22Rv1 (cell line): ENCODE data around the gene ST8SIA6.

Experiments used
- CTCF ChIP-seq: fragments of 450-650 bp; IDR thresholded peaks from 2 replicates; pipeline ENCODE4 v1.5.1; 2017; ENCODE audit warnings: mild to moderate bottlenecking
- ZFX ChIP-seq: fragments of 450-650 bp; IDR thresholded peaks from 2 replicates; pipeline ENCODE4 v1.6.1; 2017; ENCODE audit warnings: antibody characterized with exemption, borderline replicate concordance

- TF ChIP-seq CTCF (peak; percentile 93), ZFX (no peak)
Observed at GRCh38 chr10:17430647-17431355, 23.6 kb downstream of the ST8SIA6 start.
